Hepatocyte (in vitro differentiated cells): Measurements from ENCODE around the gene NCOA3.

Source experiments
- CTCF ChIP-seq: fragments of 200-600 bp; sonication (generic); IDR thresholded peaks from 2 replicates; pipeline ENCODE4 v1.5.1; 2016; ENCODE audit warnings: antibody characterized with exemption, mild to moderate bottlenecking; ENCODE audit not compliant: poor library complexity
- EZH2 ChIP-seq: fragments of 200-600 bp; sonication (generic); IDR thresholded peaks from 2 replicates; pipeline ENCODE4 v1.6.1; 2016; ENCODE audit warnings: antibody characterized with exemption, mild to moderate bottlenecking, borderline replicate concordance
- EZH2phosphoT487 ChIP-seq: fragments of 200-600 bp; sonication (generic); IDR thresholded peaks from one replicate; pipeline ENCODE4 v1.6.1; 2018; ENCODE audit warnings: antibody characterized with exemption, mild to moderate bottlenecking, low read depth, moderate library complexity; ENCODE audit not compliant: unreplicated experiment, severe bottlenecking

- TF ChIP-seq CTCF (no peak), EZH2 (no peak), EZH2phosphoT487 (no peak)
These were observed 164.6 kb downstream of the NCOA3 start for GRCh38 chr20:47666304-47666703.
